H1 (cell line): Measurements from ENCODE around the gene EGFLAM. TPM values are rescaled to one million over a fixed set of nuclear protein-coding genes. Genes with fewer than 3 reads are reported as not detected.

Experiments used
- ASH2L ChIP-seq: fragments of 200-600, 300-600 bp; sonication (generic); IDR thresholded peaks from one replicate; pipeline ENCODE4 v1.7.1; 2017; ENCODE audit warnings: low read length
- CHD7 ChIP-seq: fragments of 300-600 bp; sonication (generic); IDR thresholded peaks from 2 replicates; pipeline ENCODE4 v1.7.1; 2012; ENCODE audit warnings: low read length, moderate library complexity, mild to moderate bottlenecking, inconsistent platforms; ENCODE audit not compliant: insufficient replicate concordance
- PHF8 ChIP-seq: fragments of 200-600 bp; sonication (generic); conservative IDR thresholded peaks from 2 replicates; pipeline ENCODE4 v1.7.1; 2012; ENCODE audit warnings: low read depth, mild to moderate bottlenecking, inconsistent platforms, low read length, moderate library complexity
- polyA plus RNA-seq, 7 experiments: library from polyadenylated mRNA; depleted of rRNA in 3 of 7; stranded (reverse) in 5 of 7; unstranded in 2 of 7; fragments of >200 nt in 5 of 7; fragments of 200-250 nt in 2 of 7; gene quantifications; 1 replicate in 5 of 7; 2 replicates in 1 of 7; 4 replicates in 1 of 7; pipeline versions ENCODE4 v1.2.1 to v1.2.3, GENCODE V29; 2011 to 2013; ENCODE audit warnings: missing spikeins in 2 of 7, mixed read lengths in 2 of 7
- total RNA-seq: library from RNA; stranded (reverse); fragmentation: NEBNext Ultra II Directional; extraction: Animal tissue kit (Norgen Biotek cat#: 25700); gene quantifications from 2 replicates; pipeline ENCODE4 v1.2.1, GENCODE V29; 2021

The EGFLAM gene
- total and polyA plus RNA-seq, 2 of the 8 experiments (the other 6 are each of a cell fraction or from before 2014, with no cell fraction given), result 0.20 to 0.24 TPM

- TF ChIP-seq CHD7, result no peak
- no peak for TF ChIP-seq PHF8
- no peak for TF ChIP-seq ASH2L
- TF ChIP-seq, all 59 proteins: peak for 2
Measured at GRCh38 chr5:38497946-38498345, 239.6 kb downstream of the EGFLAM start (continued).
